GM12892 (cell line): ENCODE results near the gene ISY1.

ENCODE experiments used
- DNase-seq: peaks from one replicate; pipeline ENCODE4 v3.0.0; 2011; ENCODE audit not compliant: insufficient read length
- FAIRE-seq: peaks from 2 replicates; lab custom pipeline; 2011; peaks lifted over from hg19 to GRCh38; lab: Jason Lieb, UNC
- POLR2A ChIP-seq: IDR thresholded peaks from 2 replicates; pipeline ENCODE4 v1.6.1; 2011; ENCODE audit warnings: low read depth, low read length, control low read depth
- POLR2AphosphoS5 ChIP-seq: IDR thresholded peaks from 2 replicates; pipeline ENCODE4 v1.6.1; 2011; ENCODE audit warnings: low read depth, low read length, control low read depth
- TAF1 ChIP-seq: IDR thresholded peaks from 2 replicates; pipeline ENCODE4 v1.6.1; 2011; ENCODE audit warnings: low read depth, mild to moderate bottlenecking, control low read depth, low read length, borderline replicate concordance

Gene ISY1

GRCh38 chr3:129123314-129124060, 37.4 kb downstream of the ISY1 start:
- FAIRE-seq (peak; percentile 93), DNase-seq (no peak)

GRCh38 chr3:129122412-129123011, 38.4 kb downstream of the ISY1 start:
- peak; percentile 38 for FAIRE-seq
- DNase-seq = no peak
- TF ChIP-seq TAF1 = no peak

More at GRCh38 chr3:129123314-129124060, 37.4 kb downstream of the ISY1 start:
- no peak for TF ChIP-seq POLR2A
- no peak for TF ChIP-seq TAF1
- no peak for TF ChIP-seq POLR2AphosphoS5

- no peak for TF ChIP-seq TAF1
- no peak for TF ChIP-seq POLR2A
- no peak for TF ChIP-seq POLR2AphosphoS5
- FAIRE-seq (peak; percentile 96), DNase-seq (peak; percentile 86)
These were observed 39.0 kb downstream of the ISY1 start, which contains the start of gene RAB43 for GRCh38 chr3:129121792-129122411. TSS of gene RAB43 (minus strand) at chr3:129121804. CDS start at chr3:129121489, 315 bp downstream.

- peak; percentile 53 for FAIRE-seq
- DNase-seq = no peak
- TF ChIP-seq POLR2AphosphoS5 (no peak), TAF1 (no peak), POLR2A (no peak; the same call in 1 of the 2 replicates)
These were observed 39.7 kb downstream of the ISY1 start for GRCh38 chr3:129121016-129121791.

GRCh38 chr3:129120254-129121004, 40.4 kb downstream of the ISY1 start:
- FAIRE-seq = peak; percentile 89
- TF ChIP-seq POLR2A (peak; percentile 83), POLR2AphosphoS5 (peak; percentile 76), TAF1 (peak; percentile 58; the same call in 1 of the 2 replicates)
- DNase-seq = peak; percentile 85

- no peak for TF ChIP-seq POLR2AphosphoS5
- no peak for TF ChIP-seq TAF1
- no peak for TF ChIP-seq POLR2A
- DNase-seq (no peak), FAIRE-seq (peak; percentile 42)
These were observed 41.3 kb downstream of the ISY1 start for GRCh38 chr3:129119365-129120100.

GRCh38 chr3:129118745-129119144, 42.1 kb downstream of the ISY1 start:
- TF ChIP-seq TAF1 (no peak), POLR2AphosphoS5 (no peak), POLR2A (no peak)
- DNase-seq = no peak
- no peak for FAIRE-seq

GRCh38 chr3:129117134-129117533, 43.7 kb downstream of the ISY1 start:
- no peak for FAIRE-seq
- no peak for DNase-seq
- TF ChIP-seq TAF1 (no peak), POLR2AphosphoS5 (no peak), POLR2A (no peak)

GRCh38 chr3:129116482-129116946, 44.3 kb downstream of the ISY1 start:
- TF ChIP-seq POLR2A (no peak), POLR2AphosphoS5 (no peak), TAF1 (no peak)
- DNase-seq = no peak
- FAIRE-seq = no peak

- TF ChIP-seq TAF1 (no peak), POLR2A (no peak), POLR2AphosphoS5 (no peak)
- FAIRE-seq (peak; percentile 24), DNase-seq (no peak)
These were observed 46.4 kb downstream of the ISY1 start for GRCh38 chr3:129114455-129114854.
